SK-N-SH (cell line): ENCODE data around the gene HSD11B2. TPM values are rescaled to one million over a fixed set of nuclear protein-coding genes. Genes with fewer than 3 reads are reported as not detected.

ENCODE experiments used
- CTCF ChIA-PET: fragments of 300-600, 350-600 bp; formaldehyde crosslinking; extraction: SDS; loops from one replicate; lab custom pipeline; 2021; lab: Yijun Ruan, JAX
- POLR2A ChIA-PET: fragments of 350-600 bp; sonication (Branson Sonifier 250); formaldehyde crosslinking; extraction: SDS; loops from one replicate; lab custom pipeline; 2020; ENCODE audit warnings: antibody characterized with exemption, inconsistent platforms; lab: Yijun Ruan, JAX
- DNase-seq: peaks from one replicate; pipeline ENCODE4 v3.0.0; 2012
- H2AFZ ChIP-seq: fragments of 200-600 bp; sonication (generic); 2 replicates; pipeline ENCODE4 v1.8.1; 2016; ENCODE audit warnings: antibody characterized with exemption, mild to moderate bottlenecking, low read depth
- H3F3A ChIP-seq: fragments of 200-600 bp; sonication (generic); replicated peaks from 2 replicates; pipeline ENCODE3; 2016; ENCODE audit warnings: antibody characterized with exemption, mild to moderate bottlenecking; ENCODE audit not compliant: insufficient read depth
- H3K27ac ChIP-seq, 2 experiments: fragments of 200-500 bp in 1 of 2; fragments of 200-600 bp in 1 of 2; sonication (Bioruptor generic) in 1 of 2; sonication (generic), shearing (Covaris generic) in 1 of 2; 2 replicates each; pipeline versions ENCODE4 v1.5.1 to v1.6.1; 2014 to 2016; ENCODE audit warnings: low read depth in 2 of 2, inconsistent platforms in 1 of 2, low read length in 1 of 2, mild to moderate bottlenecking in 1 of 2, mixed read lengths in 1 of 2
- H3K27me3 ChIP-seq: fragments of 200-600 bp; sonication (generic), shearing (Covaris generic); 2 replicates; pipeline ENCODE4 v1.6.1; 2016; ENCODE audit warnings: mixed run types; ENCODE audit not compliant: insufficient read depth
- H3K36me3 ChIP-seq, 2 experiments: fragments of 200-500 bp in 1 of 2; fragments of 200-600 bp in 1 of 2; sonication (Bioruptor generic) in 1 of 2; sonication (generic) in 1 of 2; replicated peaks in 1 of 2; 2 replicates each; pipeline versions ENCODE3 to v1.5.1; 2014 to 2016; ENCODE audit warnings: low read length in 1 of 2, mild to moderate bottlenecking in 1 of 2; ENCODE audit not compliant: insufficient read depth in 2 of 2, control insufficient read depth in 1 of 2
- H3K4me1 ChIP-seq, 2 experiments: fragments of 200-500 bp in 1 of 2; fragments of 200-600 bp in 1 of 2; sonication (Bioruptor generic) in 1 of 2; sonication (generic), shearing (Covaris generic) in 1 of 2; 2 replicates each; pipeline versions ENCODE4 v1.5.1 to v1.6.1; 2014 to 2016; ENCODE audit warnings: low read depth in 1 of 2, low read length in 1 of 2, mixed run types in 1 of 2; ENCODE audit not compliant: insufficient read depth in 2 of 2, control insufficient read depth in 1 of 2
- H3K4me2 ChIP-seq: fragments of 200-600 bp; sonication (generic), shearing (Covaris generic); 2 replicates; pipeline ENCODE4 v1.6.1; 2017; ENCODE audit warnings: mixed run types
- H3K4me3 ChIP-seq, 2 experiments: fragments of 200-500 bp in 1 of 2; fragments of 200-600 bp in 1 of 2; sonication (Bioruptor generic) in 1 of 2; sonication (generic), shearing (Covaris generic) in 1 of 2; 2 replicates each; pipeline versions ENCODE4 v1.5.1 to v1.8.1; 2014 to 2016; ENCODE audit warnings: low read depth in 2 of 2, inconsistent platforms in 1 of 2, low read length in 1 of 2, mild to moderate bottlenecking in 1 of 2, mixed read lengths in 1 of 2, moderate library complexity in 1 of 2
- H3K79me2 ChIP-seq: fragments of 200-600 bp; sonication (generic); 2 replicates; pipeline ENCODE4 v1.8.1; 2017; ENCODE audit warnings: mild to moderate bottlenecking; ENCODE audit not compliant: insufficient read depth
- H3K9ac ChIP-seq: fragments of 200-600 bp; sonication (generic); 2 replicates; pipeline ENCODE4 v1.6.1; 2017; ENCODE audit warnings: mixed run types
- H3K9me2 ChIP-seq: fragments of 200-600 bp; sonication (generic); 2 replicates; pipeline ENCODE4 v1.6.1; 2017; ENCODE audit warnings: mixed run types
- H3K9me3 ChIP-seq: fragments of 200-600 bp; sonication (generic); 2 replicates; pipeline ENCODE4 v1.6.1; 2017; ENCODE audit warnings: mixed run types, mild to moderate bottlenecking, moderate library complexity
- H4K20me1 ChIP-seq: fragments of 200-600 bp; sonication (generic); 2 replicates; pipeline ENCODE4 v1.6.1; 2017; ENCODE audit warnings: mild to moderate bottlenecking, mixed run types; ENCODE audit not compliant: insufficient read depth
- FOXJ3 ChIP-seq: sonication (generic); formaldehyde crosslinking; IDR thresholded peaks from 2 replicates; pipeline ENCODE4 v1.5.1; 2020; ENCODE audit warnings: mild to moderate bottlenecking, missing genetic modification reagents
- GATA2 ChIP-seq: sonication (generic); formaldehyde crosslinking; IDR thresholded peaks from 2 replicates; pipeline ENCODE4 v1.5.0; 2020; ENCODE audit warnings: mild to moderate bottlenecking, missing genetic modification reagents
- MEF2A ChIP-seq: IDR thresholded peaks from 2 replicates; pipeline ENCODE4 v1.4.0; 2012; ENCODE audit warnings: low read depth, borderline replicate concordance
- NRF1 ChIP-seq: IDR thresholded peaks from 2 replicates; pipeline ENCODE4 v1.6.1; 2012; ENCODE audit warnings: low read depth, mild to moderate bottlenecking, low read length
- PBX3 ChIP-seq: IDR thresholded peaks from 2 replicates; pipeline ENCODE4; 2012
- POLR2AphosphoS5 ChIP-seq: IDR thresholded peaks from 2 replicates; pipeline ENCODE4 v1.6.1; 2012; ENCODE audit warnings: low read depth, low read length
- RCOR1 ChIP-seq: fragments of 150-350 bp; IDR thresholded peaks from 2 replicates; pipeline ENCODE4 v1.6.1; 2017; ENCODE audit warnings: antibody characterized with exemption, low read length
- SMC3 ChIP-seq: IDR thresholded peaks from 2 replicates; pipeline ENCODE4 v1.6.1; 2012; ENCODE audit warnings: low read depth, low read length, improper control_type of control experiment
- TAF1 ChIP-seq: IDR thresholded peaks from 2 replicates; pipeline ENCODE4 v1.6.1; 2012; ENCODE audit warnings: low read depth, mild to moderate bottlenecking, low read length, moderate library complexity, borderline replicate concordance
- TEAD4 ChIP-seq: IDR thresholded peaks from 2 replicates; pipeline ENCODE4 v1.4.0; 2012; ENCODE audit warnings: mild to moderate bottlenecking, borderline replicate concordance; ENCODE audit not compliant: insufficient read depth
- YY1 ChIP-seq: IDR thresholded peaks from 2 replicates; pipeline ENCODE4 v1.4.0; 2012; ENCODE audit warnings: low read depth, mild to moderate bottlenecking
- ZBTB33 ChIP-seq: IDR thresholded peaks from 2 replicates; pipeline ENCODE4 v1.4.0; 2012; ENCODE audit warnings: low read depth, borderline replicate concordance
- WGBS: methylation state at CpG from one replicate; pipeline ENCODE4 v1.1.6; 2017; ENCODE audit warnings: low lambda C conversion rate; 5-methylcytosine and 5-hydroxymethylcytosine counted together
- polyA plus RNA-seq, 3 experiments: library from polyadenylated mRNA; depleted of rRNA; stranded (reverse); fragments of >200 nt; gene quantifications; 2 replicates each; pipeline ENCODE4 v1.2.3, GENCODE V29; 2012
- TF ChIP-seq, protein P1 (sequence below): fragments of 150-350 bp; IDR thresholded peaks from 2 replicates; pipeline ENCODE4 v1.6.1; 2016; ENCODE audit warnings: mild to moderate bottlenecking, low read depth, low read length

HSD11B2 gene
- polyA plus RNA-seq, 1 of the 3 experiments (the other 2 are of a cell fraction) = 0.23 TPM

- H3F3A ChIP-seq = no peaks in the 10 kb centered on the region
- H4K20me1 ChIP-seq = peaks cover 42% of the 10 kb centered on the region
- no peak overlapping the region for H3K4me2 ChIP-seq
- ChIA-PET POLR2A (no interaction called here), CTCF (no interaction called here)
- peaks cover under 1 to 26% of the 10 kb centered on the region in 2 experiments; a peak in 2 of 4 replicates for H3K4me1 ChIP-seq
- H3K4me3 ChIP-seq = no peak overlapping the region
- no peak for TF ChIP-seq RCOR1
- TF ChIP-seq ZBTB33 = no peak
- no peak for TF ChIP-seq NRF1
- TF ChIP-seq GATA2 (CRISPR knock-in tag) = no peak
- no peak for TF ChIP-seq YY1
- TF ChIP-seq MEF2A = no peak
- no peak for TF ChIP-seq TEAD4
- no peak overlapping the region for H2AFZ ChIP-seq
- H3K9me3 ChIP-seq = no peaks in the 10 kb centered on the region
- WGBS = 92% methylated on average over 5 of the region's 5 CpGs
- H3K27me3 ChIP-seq = no peaks in the 10 kb centered on the region
- peaks cover 9% of the 10 kb centered on the region; the same call in 1 of the 2 replicates for H3K79me2 ChIP-seq
- DNase-seq = no peak
- no peak overlapping the region for H3K27ac ChIP-seq
- no peaks in the 10 kb centered on the region for H3K9me2 ChIP-seq
- H3K36me3 ChIP-seq = peaks cover 0 to 7% of the 10 kb centered on the region in 2 experiments
- no peak overlapping the region for H3K9ac ChIP-seq
These were observed 23.2 kb downstream of the HSD11B2 start for GRCh38 chr16:67454104-67454503.

DNA sequence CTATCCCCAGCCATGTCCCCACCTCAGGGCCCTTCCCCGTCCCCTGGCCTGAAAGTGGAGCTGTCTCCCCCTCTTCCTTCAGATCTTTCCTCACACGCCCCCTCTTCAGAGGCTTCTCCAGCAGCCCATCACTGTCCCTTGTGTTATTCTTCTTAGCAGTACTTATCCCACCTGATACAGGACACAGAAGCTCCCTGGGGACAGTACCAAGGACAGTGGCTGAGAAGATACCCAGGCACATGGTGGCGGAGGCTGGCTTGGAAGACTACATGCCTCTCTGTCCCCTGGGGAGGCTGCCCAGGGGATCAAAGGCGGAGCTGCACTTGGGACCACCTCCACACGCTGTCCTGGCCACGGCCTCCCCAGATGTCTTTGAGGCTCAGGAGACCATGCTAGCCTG, 23.9 kb downstream of the HSD11B2 start:
- Histone ChIP-seq H3F3A (no peaks in the 10 kb centered on the region), H3K4me3 (no peak overlapping the region), H3K4me2 (no peak overlapping the region), H3K79me2 (peaks cover 13% of the 10 kb centered on the region; the same call in 1 of the 2 replicates), H3K9ac (no peak overlapping the region), H3K9me3 (no peaks in the 10 kb centered on the region), H2AFZ (no peak overlapping the region), H3K4me1 (peaks cover 8 to 34% of the 10 kb centered on the region in 2 experiments; a peak in 3 of 4 replicates), H4K20me1 (peaks cover 49% of the 10 kb centered on the region), H3K27ac (no peak overlapping the region), H3K36me3 (peaks cover 0 to 5% of the 10 kb centered on the region in 2 experiments), H3K9me2 (no peaks in the 10 kb centered on the region), H3K27me3 (no peaks in the 10 kb centered on the region)
- ChIA-PET POLR2A (no interaction called here), CTCF (interaction anchor here (2.9 kb wide), 1 partner anchor 11 kb away, joined by 18 read pairs; no protein-coding TSS in a partner anchor)
- TF ChIP-seq PBX3 = no peak
- no peak for TF ChIP-seq ZBTB33
- TF ChIP-seq FOXJ3 = no peak
- TF ChIP-seq POLR2AphosphoS5 = no peak
- no peak for TF ChIP-seq SMC3
- no peak for TF ChIP-seq TAF1
- TF ChIP-seq, protein P1, sequence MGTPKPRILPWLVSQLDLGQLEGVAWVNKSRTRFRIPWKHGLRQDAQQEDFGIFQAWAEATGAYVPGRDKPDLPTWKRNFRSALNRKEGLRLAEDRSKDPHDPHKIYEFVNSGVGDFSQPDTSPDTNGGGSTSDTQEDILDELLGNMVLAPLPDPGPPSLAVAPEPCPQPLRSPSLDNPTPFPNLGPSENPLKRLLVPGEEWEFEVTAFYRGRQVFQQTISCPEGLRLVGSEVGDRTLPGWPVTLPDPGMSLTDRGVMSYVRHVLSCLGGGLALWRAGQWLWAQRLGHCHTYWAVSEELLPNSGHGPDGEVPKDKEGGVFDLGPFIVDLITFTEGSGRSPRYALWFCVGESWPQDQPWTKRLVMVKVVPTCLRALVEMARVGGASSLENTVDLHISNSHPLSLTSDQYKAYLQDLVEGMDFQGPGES = no peak
- no peak for TF ChIP-seq NRF1
- 95% methylated on average over 4 of the region's 6 CpGs for whole genome bisulfite sequencing
- no peak for DNase-seq
